Esophagus mucosa (tissue), 1 donor: ENCODE results near the gene SLIT1. TPM values are rescaled to one million over a fixed set of nuclear protein-coding genes. Genes with fewer than 3 reads are reported as not detected.

Experiments used
- ATAC-seq: fragments of 200-7000 bp; cut with Tn5 transposase; one replicate; pipeline ENCODE4 v1.9.1; 2020
- total RNA-seq: library from RNA; stranded (reverse); gene quantifications from one replicate; pipeline ENCODE4 v1.2.4, GENCODE V29; 2023
- donor health status: DM: yes; HTN: yes; CAD: no.

The SLIT1 gene
- total RNA-seq, 1 donor from 2014 or later, result 0.16 TPM

GRCh38 chr10:97169911-97170693, 15.7 kb downstream of the SLIT1 start:
- ATAC-seq, result no peak

GRCh38 chr10:97169063-97169462, 16.7 kb downstream of the SLIT1 start:
- ATAC-seq, result no peak

DNA sequence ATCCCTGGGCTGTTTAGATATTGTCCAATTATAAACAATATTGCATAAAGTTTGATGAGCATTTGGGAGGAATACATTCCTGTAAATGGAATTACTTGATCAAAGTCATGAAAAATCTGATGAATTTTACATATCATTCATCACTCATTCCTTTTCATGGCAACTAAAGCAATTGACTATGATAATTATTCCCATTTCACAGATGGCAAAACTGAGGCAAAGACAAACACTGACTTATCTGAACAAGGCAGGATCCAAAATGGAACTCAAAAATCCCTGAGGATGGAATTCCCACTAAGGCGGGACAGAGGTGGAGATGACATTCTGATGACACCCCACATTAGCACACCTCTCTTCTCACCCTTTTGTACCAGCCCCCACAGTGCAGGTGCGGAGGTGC, 17.1 kb downstream of the SLIT1 start:
- ATAC-seq, result no peak

GRCh38 chr10:97165499-97165898, 20.3 kb downstream of the SLIT1 start:
- ATAC-seq, result no peak

DNA sequence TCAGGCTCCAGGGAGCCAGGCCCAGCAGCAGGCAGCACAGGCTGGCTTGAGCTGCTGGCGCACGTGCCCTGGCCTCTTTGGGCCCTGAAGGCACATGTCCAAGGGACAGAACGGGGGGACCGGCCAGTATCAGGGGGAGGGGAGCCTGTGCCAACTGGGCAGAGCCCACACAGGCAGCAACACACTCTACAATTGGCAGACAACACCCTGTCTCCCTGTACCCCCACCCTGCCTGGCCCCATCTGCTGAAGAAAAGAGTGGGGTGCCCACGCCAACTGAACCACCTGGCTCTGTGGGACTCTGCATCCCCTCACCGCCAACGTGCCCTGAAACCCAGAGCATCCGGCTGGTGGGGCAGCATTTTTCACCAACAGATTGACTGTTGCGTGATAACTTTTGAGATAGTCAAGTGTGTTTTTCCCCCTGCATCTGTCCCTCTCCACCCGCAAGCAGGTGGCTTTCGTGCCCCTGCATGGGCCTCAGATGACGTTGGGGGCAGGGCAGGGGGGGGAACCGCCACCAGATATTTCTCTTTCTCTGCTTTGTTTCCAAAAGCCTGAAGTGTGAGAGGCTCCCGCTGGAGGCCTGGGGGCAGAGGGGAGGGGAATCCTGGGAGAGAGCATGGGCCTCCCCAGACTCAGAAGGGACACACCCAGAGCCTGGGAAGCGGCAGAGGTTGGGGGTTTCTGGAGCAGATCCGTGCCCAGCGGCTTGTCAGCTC, 21.8 kb downstream of the SLIT1 start:
- ATAC-seq, result no peak

DNA sequence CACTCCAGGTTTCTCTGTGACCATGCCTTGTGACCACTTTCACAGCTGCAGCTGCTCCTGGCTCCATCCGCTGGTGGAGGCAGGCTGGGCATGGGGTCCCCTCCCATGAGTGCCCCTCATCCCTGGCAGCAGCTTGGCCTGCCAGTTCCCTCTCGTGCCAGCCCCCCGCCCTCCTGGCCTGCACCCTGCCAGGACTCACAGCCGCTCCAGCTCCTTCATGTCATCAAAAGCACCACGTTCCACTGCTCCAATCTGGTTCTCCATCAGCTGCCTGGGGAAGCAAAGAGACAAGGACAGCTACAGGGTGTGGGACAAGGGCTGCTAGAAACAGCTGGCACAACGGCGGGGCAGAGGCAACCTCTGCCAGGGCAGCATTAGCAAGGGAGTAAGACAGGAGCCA, 22.6 kb downstream of the SLIT1 start:
- no peak for ATAC-seq

DNA sequence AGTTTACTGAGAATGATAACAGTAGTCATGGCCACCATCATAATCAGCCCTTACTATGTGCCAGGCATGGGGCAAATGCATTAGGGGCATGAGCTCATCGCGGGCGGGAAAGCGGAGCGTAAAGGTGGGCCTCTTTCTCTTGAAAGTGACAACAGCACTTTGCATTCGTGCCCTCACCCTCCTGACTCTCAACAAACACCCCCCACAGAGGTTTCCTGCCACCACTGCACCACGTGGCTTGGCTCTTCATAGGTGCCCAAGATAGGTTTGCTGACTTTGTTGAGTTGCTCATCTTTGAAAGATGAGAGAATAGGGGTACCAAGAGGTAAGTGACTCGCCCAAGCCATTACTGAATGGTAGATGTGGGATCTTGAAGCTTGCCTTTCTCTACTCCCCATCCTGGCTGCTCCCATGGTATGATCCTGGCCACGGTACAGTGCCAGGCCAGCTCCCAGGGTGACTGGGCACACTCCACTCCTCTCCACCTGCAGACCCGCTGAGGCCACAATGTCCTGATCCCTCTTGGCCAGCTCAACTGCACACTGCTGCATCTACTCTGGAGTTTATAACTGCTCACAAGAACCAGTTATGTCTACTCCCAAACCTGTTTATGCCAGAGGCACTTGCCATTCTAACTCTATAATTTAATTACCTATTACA, 26.0 kb downstream of the SLIT1 start:
- ATAC-seq, result no peak

GRCh38 chr10:97157578-97158095, 28.1 kb downstream of the SLIT1 start:
- no peak for ATAC-seq

DNA sequence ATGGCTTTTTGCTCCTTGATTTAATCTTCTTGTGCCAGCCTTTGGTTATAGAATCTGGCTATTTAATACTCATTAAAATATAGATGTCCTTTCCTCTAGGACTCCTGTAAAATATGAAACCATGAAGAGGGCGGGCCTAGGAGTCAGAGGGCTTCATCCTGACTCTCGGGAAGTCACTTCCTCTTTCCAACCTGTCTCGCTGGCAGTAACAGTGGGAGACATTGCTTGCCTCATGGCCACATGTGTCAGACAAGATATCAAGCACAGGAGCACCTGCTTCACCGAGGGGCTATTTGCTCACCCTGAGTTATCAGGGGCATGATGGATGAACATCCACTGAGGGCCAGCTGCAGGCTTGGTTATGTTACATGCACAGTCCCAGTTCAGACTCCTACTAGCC, 31.0 kb downstream of the SLIT1 start:
- ATAC-seq, result no peak

DNA sequence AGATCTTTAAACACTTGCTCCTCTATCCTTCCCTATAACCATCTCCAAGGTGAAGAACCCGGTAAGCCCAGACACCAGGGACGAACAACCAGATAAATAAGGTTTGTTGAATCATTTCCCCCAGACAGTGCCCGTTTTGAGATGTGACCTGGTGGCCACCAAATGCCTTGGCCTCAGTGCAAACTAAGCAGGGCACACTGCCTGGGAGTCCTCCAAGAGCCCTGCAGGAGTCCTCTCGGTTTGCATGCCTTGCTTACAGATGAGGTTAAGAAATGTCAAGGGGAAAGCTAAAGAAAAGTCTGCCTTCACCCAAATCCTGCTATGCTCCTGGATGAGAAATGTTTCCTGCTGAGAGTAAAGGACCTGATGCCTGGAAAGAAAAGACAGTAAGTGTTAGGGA, 31.6 kb downstream of the SLIT1 start:
- ATAC-seq, result no peak

DNA sequence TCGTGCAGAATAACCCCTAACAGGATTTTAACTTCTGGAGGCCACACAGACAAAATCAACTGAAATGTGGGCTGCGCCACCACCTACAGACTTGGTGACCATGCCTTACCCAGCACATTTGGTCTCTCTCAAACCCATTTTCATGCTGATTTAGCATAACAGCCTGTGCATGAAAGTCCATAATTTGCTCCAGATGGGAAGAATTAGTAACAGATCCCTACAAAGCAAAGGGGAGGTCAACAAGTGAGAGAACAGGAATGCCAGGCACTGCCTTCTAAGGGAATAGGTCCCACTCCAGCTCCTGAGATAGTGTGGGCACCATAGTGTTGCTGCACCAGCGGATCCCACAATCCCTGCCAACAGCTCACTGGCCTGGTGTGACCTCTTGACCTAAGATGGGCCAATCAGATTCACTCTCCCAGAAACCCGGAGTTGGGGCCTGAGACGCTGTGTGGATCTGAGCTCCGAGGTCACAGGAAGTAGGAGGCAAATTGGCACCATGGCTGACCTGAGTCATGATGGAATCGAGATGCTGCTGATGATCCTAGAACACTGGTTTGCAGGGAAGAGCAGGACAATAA, 32.4 kb downstream of the SLIT1 start:
- no peak for ATAC-seq

GRCh38 chr10:97151307-97151914, 34.3 kb downstream of the SLIT1 start:
- ATAC-seq, result no peak

DNA sequence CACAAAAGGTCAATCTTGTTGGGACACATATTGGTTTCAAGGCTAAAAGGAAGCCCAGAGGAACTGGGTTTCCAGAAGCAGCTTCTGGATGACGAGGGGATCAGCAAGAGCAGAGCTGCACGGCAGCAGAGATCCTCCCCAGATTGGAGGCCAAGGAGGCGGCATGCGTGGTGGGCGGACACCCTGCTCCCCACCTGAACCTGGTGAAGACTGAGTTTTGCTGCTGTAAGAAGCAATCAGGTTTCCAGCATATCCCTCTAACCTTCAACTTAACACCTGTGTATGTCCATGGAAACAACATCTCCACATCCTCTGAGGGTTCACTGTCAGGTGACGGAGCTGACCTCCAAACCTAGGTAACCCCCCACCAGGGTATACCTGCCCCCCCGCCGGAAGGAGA, 35.1 kb downstream of the SLIT1 start:
- no peak for ATAC-seq

- no peak for ATAC-seq
Measured at GRCh38 chr10:97150013-97150595, 35.7 kb downstream of the SLIT1 start.

GRCh38 chr10:97149079-97149531, 36.7 kb downstream of the SLIT1 start:
- ATAC-seq, result no peak

DNA sequence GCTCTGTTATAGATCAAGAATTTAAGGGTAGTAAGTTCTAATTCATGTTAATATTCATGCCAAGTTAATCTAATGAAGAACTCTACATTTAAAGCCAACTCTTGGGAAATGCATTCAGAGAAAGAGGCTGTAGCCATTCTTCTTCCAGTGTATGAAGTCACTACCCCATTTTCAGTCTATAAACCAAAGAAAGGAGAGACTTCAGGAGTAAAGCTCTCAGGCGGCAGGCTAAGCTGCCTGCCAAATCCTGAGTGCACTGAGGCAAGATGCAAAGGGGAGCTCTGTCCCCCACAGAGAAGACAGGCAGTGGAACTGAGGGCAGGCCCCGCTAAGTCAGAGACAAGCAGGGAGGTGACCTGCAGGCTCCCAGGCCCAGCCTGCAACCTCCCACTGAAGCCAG, 41.5 kb downstream of the SLIT1 start:
- no peak for ATAC-seq

GRCh38 chr10:97142834-97143233, 42.9 kb downstream of the SLIT1 start:
- no peak for ATAC-seq

- no peak for ATAC-seq
Measured at GRCh38 chr10:97140902-97141745, 44.6 kb downstream of the SLIT1 start.

DNA sequence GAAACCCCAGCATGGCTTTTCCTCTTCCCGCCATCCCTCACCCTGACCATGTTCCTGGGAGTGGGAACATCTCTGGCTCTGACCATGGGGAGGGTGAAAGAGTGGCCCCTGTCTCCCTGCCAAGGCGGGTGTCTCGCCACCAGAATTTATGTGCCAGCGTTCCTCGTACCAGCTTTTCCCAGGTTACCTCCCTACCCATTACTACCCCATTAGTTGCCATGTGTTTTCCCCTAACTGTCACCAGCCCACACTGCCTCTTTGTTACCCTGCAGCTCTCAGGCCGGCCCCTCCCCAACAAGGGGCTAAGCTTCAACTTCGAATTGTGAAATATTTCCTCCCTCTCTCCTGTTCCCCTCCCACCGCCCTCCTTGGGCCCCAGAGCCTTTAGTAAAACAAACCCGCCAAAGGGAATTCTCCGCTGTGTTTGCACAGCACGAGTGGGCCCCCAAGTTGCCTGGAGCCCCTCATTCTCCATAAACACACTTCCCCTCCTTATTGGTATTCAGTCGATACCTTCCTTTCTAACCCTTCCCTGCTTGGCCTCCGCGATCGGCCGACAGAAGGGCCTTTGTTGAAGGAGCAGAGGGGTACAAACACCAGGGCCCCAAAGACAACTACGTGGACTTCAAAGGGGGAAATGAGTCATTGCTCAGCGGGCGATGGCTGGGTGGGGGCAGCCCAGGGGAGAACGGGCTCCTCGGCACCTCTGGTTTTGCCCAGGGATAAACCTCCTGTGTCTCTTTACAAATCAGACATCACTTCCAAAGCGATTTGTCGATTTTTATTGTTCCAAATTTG, 45.5 kb downstream of the SLIT1 start:
- no peak for ATAC-seq

- ATAC-seq, result no peak
Measured at GRCh38 chr10:97139651-97140048, 46.1 kb downstream of the SLIT1 start.
